PFSK-1 (cell line): ENCODE data around the gene SAE1.

Experiments
- FOXP2 ChIP-seq: optimal IDR thresholded peaks from 2 replicates; pipeline ENCODE3; 2011; ENCODE audit warnings: borderline replicate concordance, control low read depth, inconsistent platforms; ENCODE audit not compliant: insufficient read depth; ENCODE audit errors: extremely low read length, extremely low read depth
- POLR2AphosphoS5 ChIP-seq: IDR thresholded peaks from 2 replicates; pipeline ENCODE4 v1.6.1; 2012; ENCODE audit warnings: low read depth, mild to moderate bottlenecking, control low read depth, low read length, moderate library complexity
- SIN3A ChIP-seq: IDR thresholded peaks from 2 replicates; pipeline ENCODE4 v1.6.1; 2012; ENCODE audit warnings: mild to moderate bottlenecking, low read length, moderate library complexity, borderline replicate concordance; ENCODE audit not compliant: insufficient read depth
- TAF1 ChIP-seq: IDR thresholded peaks from 2 replicates; pipeline ENCODE4 v1.6.1; 2012; ENCODE audit warnings: low read length, control low read depth, borderline replicate concordance; ENCODE audit not compliant: insufficient read depth
- TF ChIP-seq, protein P1 (sequence below), 2 experiments: IDR thresholded peaks; 2 replicates each; pipeline versions ENCODE4 v1.6.1 to v1.8.0; 2011 to 2012; ENCODE audit warnings: low read depth in 2 of 2, low read length in 2 of 2, control low read depth in 1 of 2, inconsistent platforms in 1 of 2, mild to moderate bottlenecking in 1 of 2, moderate library complexity in 1 of 2; ENCODE audit not compliant: insufficient read depth in 1 of 2

Gene SAE1

DNA sequence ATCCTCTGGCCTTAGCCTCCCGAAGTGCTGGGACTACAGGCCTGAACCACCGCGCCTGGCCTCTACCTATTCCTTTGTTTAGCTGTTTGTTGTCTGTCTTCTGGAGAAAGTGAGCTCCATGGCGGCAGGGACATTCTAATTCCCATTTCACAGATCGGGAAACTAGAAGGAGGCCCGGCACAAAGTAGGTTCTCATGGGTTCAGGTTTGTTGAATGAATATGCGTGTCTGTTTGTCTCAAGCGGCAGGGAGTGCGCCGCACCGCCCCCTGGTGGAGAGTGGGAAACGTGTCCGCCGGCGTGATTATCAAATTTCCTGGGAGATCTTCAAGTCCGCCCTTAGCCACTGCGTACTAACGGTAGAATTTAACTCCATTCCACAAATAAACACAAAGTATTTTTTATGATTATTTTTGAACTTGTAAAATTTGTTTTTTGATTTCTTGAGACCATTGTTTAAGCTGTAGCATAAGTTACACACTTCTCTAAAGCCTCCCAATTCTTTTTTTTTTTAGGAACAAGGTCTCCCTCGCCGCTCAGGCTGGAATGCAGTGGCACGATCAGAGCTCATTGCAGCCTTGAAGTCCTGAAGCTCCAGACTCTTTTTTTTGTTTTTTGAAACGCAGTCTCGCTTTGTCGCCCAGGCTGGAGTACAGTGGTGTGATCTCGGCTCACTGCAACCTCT, 116.8 kb downstream of the SAE1 start:
- TF ChIP-seq FOXP2 (no peak), POLR2AphosphoS5 (no peak), TAF1 (no peak), SIN3A (no peak)
- TF ChIP-seq, protein P1, sequence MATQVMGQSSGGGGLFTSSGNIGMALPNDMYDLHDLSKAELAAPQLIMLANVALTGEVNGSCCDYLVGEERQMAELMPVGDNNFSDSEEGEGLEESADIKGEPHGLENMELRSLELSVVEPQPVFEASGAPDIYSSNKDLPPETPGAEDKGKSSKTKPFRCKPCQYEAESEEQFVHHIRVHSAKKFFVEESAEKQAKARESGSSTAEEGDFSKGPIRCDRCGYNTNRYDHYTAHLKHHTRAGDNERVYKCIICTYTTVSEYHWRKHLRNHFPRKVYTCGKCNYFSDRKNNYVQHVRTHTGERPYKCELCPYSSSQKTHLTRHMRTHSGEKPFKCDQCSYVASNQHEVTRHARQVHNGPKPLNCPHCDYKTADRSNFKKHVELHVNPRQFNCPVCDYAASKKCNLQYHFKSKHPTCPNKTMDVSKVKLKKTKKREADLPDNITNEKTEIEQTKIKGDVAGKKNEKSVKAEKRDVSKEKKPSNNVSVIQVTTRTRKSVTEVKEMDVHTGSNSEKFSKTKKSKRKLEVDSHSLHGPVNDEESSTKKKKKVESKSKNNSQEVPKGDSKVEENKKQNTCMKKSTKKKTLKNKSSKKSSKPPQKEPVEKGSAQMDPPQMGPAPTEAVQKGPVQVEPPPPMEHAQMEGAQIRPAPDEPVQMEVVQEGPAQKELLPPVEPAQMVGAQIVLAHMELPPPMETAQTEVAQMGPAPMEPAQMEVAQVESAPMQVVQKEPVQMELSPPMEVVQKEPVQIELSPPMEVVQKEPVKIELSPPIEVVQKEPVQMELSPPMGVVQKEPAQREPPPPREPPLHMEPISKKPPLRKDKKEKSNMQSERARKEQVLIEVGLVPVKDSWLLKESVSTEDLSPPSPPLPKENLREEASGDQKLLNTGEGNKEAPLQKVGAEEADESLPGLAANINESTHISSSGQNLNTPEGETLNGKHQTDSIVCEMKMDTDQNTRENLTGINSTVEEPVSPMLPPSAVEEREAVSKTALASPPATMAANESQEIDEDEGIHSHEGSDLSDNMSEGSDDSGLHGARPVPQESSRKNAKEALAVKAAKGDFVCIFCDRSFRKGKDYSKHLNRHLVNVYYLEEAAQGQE (IDR thresholded peaks at IDR 0.05; ENCODE audit: insufficient read depth in 1 of 2, low read depth in 2 of 2, low read length in 2 of 2), result no peak

DNA sequence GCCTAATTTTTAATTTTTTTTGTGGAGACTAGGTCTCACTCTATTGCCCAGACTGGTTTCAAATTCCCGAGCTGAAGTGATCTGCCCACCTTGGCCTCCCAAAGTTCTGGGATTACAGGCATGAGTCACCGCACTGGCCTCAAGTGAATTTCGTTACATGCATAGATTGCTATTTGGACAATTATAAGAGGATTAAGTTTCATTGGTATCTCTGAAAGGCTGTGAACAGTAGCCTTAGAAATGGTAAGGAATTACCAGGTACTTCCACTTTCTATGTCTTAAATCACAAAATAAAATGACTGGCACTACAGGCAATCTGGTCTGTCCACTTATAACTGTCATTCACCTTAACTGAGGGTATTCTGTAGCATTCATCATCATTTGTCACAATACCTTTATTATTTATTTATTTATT, 122.8 kb downstream of the SAE1 start:
- TF ChIP-seq POLR2AphosphoS5 (no peak), TAF1 (no peak), FOXP2 (no peak), SIN3A (no peak)
- TF ChIP-seq, protein P1 (IDR thresholded peaks at IDR 0.05; ENCODE audit: insufficient read depth in 1 of 2, low read depth in 2 of 2, low read length in 2 of 2), result no peak

DNA sequence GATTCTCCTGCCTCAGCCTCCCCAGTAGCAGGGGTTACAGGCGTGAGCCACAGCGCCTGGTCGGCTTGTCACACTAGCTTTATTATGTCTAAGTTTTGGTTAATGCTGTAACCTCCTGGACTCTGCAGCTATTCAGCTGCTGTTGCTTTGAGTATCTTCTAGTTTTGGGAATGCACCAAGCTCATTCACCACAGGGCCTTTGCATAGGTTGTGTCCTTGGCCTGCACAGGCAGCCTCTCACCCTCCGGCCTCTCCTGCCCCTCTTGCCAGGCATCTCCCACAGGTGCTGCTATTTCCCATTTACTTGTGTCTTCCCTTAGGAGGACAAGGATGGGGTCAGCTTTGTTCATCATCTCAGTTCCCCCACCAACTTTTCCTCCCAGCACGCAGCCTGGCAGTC, 123.3 kb downstream of the SAE1 start:
- TF ChIP-seq SIN3A (no peak), POLR2AphosphoS5 (no peak), TAF1 (no peak), FOXP2 (no peak)
- TF ChIP-seq, protein P1 (IDR thresholded peaks at IDR 0.05; ENCODE audit: insufficient read depth in 1 of 2, low read depth in 2 of 2, low read length in 2 of 2), result no peak

DNA sequence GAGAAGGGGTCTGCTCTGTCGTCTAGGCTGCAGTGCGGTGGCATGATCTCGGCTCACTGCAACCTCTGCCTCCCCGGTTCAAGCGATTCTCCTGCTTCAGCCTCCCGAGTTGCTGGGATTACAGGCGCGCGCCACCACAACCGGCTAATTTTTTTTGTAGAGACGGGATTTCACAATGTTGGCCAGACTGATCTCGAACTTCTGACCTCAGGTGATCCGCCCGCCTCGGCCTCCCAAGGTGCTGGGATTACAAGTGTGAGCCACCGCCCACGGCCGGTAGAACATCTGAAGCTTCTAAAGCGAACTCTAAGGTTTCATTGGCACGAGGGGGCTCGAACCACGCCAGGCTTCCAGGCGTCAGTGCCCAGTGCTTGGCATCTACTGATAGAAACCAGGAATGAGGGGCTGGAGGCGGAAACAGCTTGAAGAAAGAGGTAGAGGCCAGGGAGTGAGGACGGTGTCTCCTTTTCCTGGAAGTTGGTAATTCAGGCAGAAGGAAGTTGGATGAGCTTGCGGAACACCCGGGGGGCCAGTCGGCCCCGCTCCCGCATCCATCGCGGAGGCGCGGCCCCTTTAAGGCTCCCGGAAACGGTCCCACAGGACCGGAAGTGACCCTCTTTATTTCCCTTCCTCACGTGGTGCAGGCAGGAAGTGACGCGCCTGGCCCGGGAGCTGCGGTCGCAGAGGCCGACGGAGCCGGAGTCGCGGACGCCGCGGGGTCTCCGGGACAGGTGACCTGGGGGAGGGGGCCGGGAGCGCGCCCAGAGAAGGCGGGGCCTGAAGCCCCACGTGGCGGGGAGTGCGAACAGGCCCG, 125.5 kb downstream of the SAE1 start, which contains the start of gene CCDC9:
Gene CCDC9, plus strand, starts transcription at position 647 of the 814 bp plus-strand sequence. CDS start 1,876 bp downstream, outside the sequence.
- peak; percentile 71 for TF ChIP-seq POLR2AphosphoS5
- peak; percentile 64; the same call in 1 of the 2 replicates for TF ChIP-seq TAF1
- TF ChIP-seq, protein P1 (IDR thresholded peaks at IDR 0.05; ENCODE audit: insufficient read depth in 1 of 2, low read depth in 2 of 2, low read length in 2 of 2), result no peak
- peak; percentile 61; the same call in 1 of the 2 replicates for TF ChIP-seq SIN3A
- peak; percentile 59 for TF ChIP-seq FOXP2
